Activated gamma-delta T cell treated with anti-CD3 and anti-CD28 coated beads, Interleukin-2, amount 50 U/mL, for 16 hours (primary cell): ENCODE results near the gene KCNG2.

Experiments used
- DNase-seq: peaks from one replicate; pipeline ENCODE4 v3.0.0-alpha.2; 2020; ENCODE audit warnings: low read depth

KCNG2 gene

DNA sequence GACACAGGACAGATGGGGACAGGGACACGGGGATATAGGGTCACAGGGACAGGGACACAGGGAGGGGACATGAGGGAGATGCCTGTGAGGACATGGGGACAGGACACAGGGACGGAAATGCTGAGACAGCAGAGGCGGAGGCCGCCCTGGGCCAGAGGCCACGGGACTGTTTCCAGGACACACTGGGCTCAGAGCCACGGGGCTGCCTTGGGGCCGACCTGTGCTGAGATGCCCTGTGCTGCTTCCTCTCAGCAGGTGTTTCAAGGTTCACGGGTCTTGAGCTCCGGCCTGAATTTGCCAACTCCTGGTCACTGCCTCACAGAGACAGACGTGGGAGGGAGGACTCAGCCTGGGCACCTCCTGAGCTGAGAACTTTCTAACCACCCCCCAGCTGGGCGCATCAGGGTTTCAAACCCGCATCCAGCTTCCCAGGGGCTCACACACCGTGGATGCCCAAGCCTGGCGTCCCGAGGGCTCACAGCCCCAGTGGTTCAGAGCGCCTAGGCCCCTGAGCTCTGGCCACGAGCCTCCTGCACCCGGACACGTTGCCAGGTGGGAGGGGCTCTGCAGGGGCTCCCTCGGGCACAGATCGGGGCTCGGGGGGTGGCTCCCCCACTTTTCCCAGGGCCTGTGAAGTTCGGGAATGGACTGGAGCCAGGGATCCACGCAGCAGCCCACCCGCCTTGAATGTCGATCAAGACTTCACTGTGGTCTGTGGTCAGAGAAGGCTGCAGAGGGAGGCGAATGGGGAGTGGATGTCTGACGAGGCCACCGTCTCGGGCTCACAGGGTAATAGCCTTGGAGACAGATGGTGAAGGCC is 89.7 kb downstream of the KCNG2 start:
- DNase-seq, result no peak

DNA sequence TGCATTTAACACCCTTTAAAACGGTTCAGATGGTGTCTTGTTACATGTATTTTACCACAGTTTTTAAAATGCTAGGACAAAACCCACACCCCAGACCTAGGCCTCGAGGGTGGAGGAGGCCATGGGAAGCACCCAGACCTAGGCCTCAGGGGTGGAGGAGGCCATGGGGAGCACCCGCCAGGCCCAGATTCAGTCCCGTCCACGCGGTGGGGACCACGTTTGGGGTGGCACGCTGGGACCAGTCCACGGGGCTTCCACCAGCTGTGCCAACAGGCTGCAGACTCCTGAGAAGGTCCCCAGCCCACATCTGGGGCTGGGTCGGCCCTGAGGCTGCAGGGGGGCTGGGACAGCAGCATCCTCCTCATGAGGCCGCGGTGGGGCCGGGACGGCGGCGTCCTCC is 90.3 kb downstream of the KCNG2 start:
- no peak for DNase-seq

- no peak for DNase-seq
Observed at GRCh38 chr18:79889569-79889968, 91.8 kb downstream of the KCNG2 start.

- no peak for DNase-seq
Observed at GRCh38 chr18:79890674-79891073, 92.9 kb downstream of the KCNG2 start.

DNA sequence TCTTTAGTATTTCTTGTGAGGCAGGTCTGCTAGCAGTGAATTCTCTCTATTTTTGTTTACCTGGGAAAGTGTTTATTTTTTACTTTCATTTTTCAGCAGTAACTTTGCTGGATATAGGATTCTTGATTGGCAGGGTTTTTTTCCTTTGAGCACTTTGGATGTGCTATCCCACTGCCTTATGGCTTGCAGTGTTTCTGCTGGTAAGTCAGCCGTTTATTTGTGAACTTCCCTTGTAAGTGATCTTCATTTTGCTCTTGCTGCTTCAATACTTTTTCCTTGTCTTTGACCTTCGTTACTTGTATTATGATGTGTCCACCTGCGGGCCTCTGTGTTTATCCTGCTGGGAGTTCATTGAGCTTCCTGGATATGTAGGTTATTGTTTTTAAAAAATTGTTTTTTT is 99.0 kb downstream of the KCNG2 start:
- no peak for DNase-seq

GRCh38 chr18:79897940-79898625 is 100.3 kb downstream of the KCNG2 start:
- no peak for DNase-seq

DNA sequence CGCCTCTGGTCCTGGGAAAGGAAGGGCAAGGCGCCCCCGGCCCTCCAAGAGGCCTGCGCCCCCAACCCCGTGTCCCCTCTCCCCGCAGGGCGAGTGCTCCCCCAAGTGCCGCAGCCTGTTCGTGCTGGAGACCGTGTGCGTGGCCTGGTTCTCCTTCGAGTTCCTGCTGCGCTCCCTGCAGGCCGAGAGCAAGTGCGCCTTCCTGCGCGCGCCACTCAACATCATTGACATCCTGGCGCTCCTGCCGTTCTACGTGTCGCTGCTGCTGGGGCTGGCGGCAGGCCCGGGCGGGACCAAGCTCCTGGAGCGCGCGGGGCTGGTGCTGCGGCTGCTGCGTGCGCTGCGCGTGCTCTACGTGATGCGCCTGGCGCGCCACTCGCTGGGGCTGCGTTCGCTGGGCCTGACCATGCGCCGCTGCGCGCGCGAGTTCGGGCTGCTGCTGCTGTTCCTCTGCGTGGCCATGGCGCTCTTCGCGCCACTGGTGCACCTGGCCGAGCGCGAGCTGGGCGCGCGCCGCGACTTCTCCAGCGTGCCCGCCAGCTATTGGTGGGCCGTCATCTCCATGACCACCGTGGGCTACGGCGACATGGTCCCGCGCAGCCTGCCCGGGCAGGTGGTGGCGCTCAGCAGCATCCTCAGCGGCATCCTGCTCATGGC is 101.3 kb downstream of the KCNG2 start:
- no peak for DNase-seq

DNA sequence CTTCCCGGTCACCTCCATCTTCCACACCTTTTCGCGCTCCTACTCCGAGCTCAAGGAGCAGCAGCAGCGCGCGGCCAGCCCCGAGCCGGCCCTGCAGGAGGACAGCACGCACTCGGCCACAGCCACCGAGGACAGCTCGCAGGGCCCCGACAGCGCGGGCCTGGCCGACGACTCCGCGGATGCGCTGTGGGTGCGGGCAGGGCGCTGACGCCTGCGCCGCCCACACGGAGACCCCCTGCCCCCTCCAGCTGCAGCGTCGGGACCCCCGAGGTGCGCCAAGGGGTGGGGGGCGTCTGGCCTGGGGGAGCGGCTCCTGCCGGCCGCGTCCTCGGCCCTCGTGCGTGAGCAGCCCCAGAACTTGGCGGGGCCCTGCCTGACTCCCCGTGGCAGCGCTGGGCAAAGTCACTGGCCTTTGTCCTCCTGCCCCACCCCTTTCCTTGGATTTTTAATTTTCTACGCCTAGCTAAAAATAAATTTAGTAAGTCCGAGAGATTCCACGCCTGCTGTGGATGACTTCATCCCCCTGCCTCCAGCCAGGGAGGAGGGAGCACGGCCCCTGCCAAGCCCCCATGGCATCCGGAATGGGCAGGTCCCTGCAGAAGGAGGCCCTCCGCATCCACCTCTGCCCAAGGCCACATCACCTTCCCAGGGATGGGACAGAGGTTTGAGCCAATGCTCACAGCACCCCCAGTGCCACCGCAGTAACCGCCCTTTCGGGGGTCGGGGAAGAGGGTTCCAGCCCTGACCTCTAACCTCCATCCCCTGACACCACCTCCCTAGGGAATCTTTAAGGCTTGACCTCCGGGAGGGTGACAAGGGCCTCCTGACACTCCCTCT is 102.1 kb downstream of the KCNG2 start:
- no peak for DNase-seq

DNA sequence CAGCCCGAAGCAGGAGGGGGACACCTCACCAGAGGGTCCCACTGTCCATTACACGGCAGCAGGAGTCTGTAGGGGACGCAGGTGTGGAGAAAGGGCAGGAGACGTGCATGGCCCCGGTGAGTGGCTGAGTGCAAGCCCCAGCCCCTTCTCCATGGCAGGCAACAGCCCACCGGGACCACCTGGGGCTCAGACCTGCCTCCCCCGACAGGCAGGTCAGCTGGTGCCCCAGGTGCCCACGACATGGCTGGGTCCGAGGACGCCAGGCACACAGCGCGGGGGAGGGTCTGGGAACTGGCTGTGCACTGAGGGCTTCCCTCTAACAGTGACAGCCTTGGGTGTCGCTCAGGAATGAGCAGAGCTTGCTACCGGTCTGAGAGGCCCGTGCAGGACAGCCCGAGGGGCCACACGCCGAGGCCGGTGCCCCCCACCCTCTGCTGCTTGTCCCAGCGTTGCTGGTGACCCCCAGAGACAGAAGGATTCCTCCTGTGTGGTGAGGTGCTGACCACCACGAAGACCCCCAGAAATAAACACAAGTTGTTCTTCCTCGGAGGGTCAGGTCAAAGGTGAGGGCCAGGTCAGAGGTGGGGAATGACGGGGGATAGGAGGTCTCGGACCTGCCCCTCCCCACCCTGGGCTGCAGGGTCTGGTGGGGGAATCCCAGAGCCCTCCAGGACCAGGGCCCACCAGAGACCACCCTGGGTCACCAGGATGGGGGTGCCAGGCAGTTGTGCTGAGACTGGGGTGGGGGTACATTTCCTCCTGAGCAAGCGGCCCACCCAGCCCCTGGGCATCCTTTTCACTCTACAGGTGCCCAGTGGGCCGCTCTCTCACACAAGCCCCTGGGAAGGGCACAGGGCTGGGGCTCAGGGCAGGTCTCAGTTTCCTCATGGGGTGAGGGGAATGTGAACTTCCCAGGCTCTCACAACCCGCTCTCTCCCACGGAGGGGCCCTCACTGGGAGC is 103.2 kb downstream of the KCNG2 start:
- no peak for DNase-seq

GRCh38 chr18:79901665-79902064 is 103.9 kb downstream of the KCNG2 start:
- no peak for DNase-seq

GRCh38 chr18:79902075-79902474 is 104.3 kb downstream of the KCNG2 start:
- DNase-seq, result no peak

GRCh38 chr18:79902640-79903039 is 104.9 kb downstream of the KCNG2 start:
- DNase-seq, result no peak

GRCh38 chr18:79903071-79903635 is 105.4 kb downstream of the KCNG2 start:
- DNase-seq, result no peak

- DNase-seq, result no peak
Observed at GRCh38 chr18:79903787-79904356, 106.1 kb downstream of the KCNG2 start.

- no peak for DNase-seq
Observed at GRCh38 chr18:79904357-79905147, 106.8 kb downstream of the KCNG2 start.

DNA sequence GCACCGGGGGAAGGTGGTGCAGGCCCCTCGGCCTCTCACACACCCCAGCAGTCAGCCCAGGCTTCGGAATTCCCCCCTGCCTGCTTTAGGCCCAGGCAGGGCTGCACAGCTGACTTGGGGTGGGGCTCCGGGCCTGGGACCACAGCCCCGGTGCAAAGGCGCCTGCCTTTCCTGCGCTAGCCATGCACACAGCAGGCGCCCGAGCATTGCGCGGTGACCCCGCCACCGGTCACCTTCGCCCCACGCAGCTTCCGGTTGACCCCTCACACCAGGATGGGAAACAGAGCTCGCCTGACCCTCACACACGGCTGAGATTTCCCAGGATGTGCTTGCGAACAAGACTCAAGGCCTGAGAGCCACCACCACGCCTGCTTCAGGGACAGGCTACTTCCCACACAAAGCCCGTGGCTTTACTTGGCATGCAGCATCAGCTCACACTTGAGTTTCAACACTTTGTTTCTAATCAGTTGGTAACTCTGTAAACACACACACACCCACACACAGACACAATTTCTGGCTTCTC is 107.7 kb downstream of the KCNG2 start:
- no peak for DNase-seq

DNA sequence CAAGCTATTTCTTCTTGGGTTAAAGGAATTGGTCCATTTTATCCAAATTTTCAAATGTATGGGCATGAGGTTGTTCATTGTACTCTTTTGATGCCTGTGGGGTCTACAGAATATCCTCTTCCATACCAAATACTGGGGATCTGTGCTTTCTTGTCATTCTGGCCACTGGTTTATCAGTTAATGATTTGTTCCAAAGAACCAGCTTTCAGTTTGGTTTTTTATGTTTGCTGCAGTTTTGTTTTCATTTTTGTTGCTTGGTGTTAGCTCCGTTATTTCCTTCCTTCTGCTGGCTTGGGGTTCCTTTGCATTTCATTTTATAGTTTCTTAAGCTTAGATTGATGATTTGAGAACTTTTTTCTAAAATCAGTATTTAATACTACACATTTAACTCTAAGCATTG is 108.3 kb downstream of the KCNG2 start:
- no peak for DNase-seq

DNA sequence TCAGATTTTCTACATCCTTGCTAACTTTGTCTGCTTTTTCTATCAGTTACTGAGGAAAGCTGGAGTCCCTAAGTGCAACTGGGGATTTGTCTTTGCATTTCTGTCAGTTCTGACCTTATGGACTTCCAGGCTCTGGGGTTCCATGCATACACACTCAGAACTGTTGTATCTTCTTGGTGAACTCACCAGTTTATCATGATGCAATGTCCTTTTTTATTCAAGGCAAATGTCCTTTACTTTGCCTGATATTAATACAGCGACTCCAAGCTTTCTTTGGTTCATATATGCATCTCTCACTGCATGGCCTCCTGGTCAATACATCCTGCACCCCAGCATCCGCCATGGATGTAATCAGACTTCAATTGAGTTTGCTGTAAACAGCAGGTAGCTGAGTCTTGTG is 109.0 kb downstream of the KCNG2 start:
- no peak for DNase-seq
